H1 (cell line): ENCODE measurements around the gene NFIX. TPM values are rescaled to one million over a fixed set of nuclear protein-coding genes. Genes with fewer than 3 reads are reported as not detected.

Experiments
- BRCA1 ChIP-seq: IDR thresholded peaks from 2 replicates; pipeline ENCODE4 v1.6.1; 2012; ENCODE audit warnings: low read depth, low read length, improper control_type of control experiment
- CBX5 ChIP-seq: fragments of 300-800, 300-1000 bp; sonication (generic); IDR thresholded peaks from 2 replicates; pipeline ENCODE4 v1.7.1; 2016; ENCODE audit warnings: antibody characterized with exemption, low read length, low read depth
- CBX8 ChIP-seq: fragments of 300-800, 300-1000 bp; sonication (generic); IDR thresholded peaks from 2 replicates; pipeline ENCODE4 v1.7.1; 2016; ENCODE audit warnings: low read depth, low read length, borderline replicate concordance
- CEBPB ChIP-seq: IDR thresholded peaks from 2 replicates; pipeline ENCODE4 v1.6.1; 2012; ENCODE audit warnings: low read depth, low read length
- CREB1 ChIP-seq: IDR thresholded peaks from 2 replicates; pipeline ENCODE4 v1.6.1; 2012; ENCODE audit warnings: inconsistent platforms
- EGR1 ChIP-seq: IDR thresholded peaks from 2 replicates; pipeline ENCODE4 v1.6.1; 2011; ENCODE audit warnings: low read depth, low read length, borderline replicate concordance
- GABPA ChIP-seq: IDR thresholded peaks from 2 replicates; pipeline ENCODE4 v1.6.1; 2011; ENCODE audit warnings: mild to moderate bottlenecking, low read length, moderate library complexity, borderline replicate concordance; ENCODE audit not compliant: insufficient read depth
- HDAC2 ChIP-seq, 2 experiments: fragments of 300-600 bp in 1 of 2; sonication (generic) in 1 of 2; IDR thresholded peaks; 2 replicates each; pipeline ENCODE4 v1.6.1; 2011 to 2012; ENCODE audit warnings: low read depth in 2 of 2, low read length in 2 of 2, mild to moderate bottlenecking in 2 of 2, moderate library complexity in 2 of 2, borderline replicate concordance in 1 of 2, inconsistent platforms in 1 of 2
- JUND ChIP-seq: IDR thresholded peaks from 2 replicates; pipeline ENCODE4 v1.6.1; 2011; ENCODE audit warnings: mild to moderate bottlenecking, improper control_type of control experiment, low read length
- KDM1A ChIP-seq: fragments of 200-600, 300-600 bp; sonication (generic); IDR thresholded peaks from 2 replicates; pipeline ENCODE4 v1.7.1; 2016; ENCODE audit warnings: mild to moderate bottlenecking, low read length, borderline replicate concordance
- MAFK ChIP-seq: IDR thresholded peaks from 2 replicates; pipeline ENCODE4 v1.6.1; 2012; ENCODE audit warnings: low read depth, mild to moderate bottlenecking, improper control_type of control experiment, low read length
- NRF1 ChIP-seq: IDR thresholded peaks from 2 replicates; pipeline ENCODE4 v1.6.1; 2011; ENCODE audit warnings: mild to moderate bottlenecking, low read depth, low read length, improper control_type of control experiment
- PHF8 ChIP-seq: fragments of 200-600 bp; sonication (generic); conservative IDR thresholded peaks from 2 replicates; pipeline ENCODE4 v1.7.1; 2012; ENCODE audit warnings: low read depth, mild to moderate bottlenecking, inconsistent platforms, low read length, moderate library complexity
- POLR2A ChIP-seq, 2 experiments: IDR thresholded peaks; 1 replicate in 1 of 2; 2 replicates in 1 of 2; pipeline ENCODE4 v1.6.1; 2011; ENCODE audit warnings: low read depth in 2 of 2, low read length in 2 of 2, mild to moderate bottlenecking in 2 of 2; ENCODE audit errors: control extremely low read depth in 1 of 2
- SIN3A ChIP-seq, 2 experiments: IDR thresholded peaks in 1 of 2; conservative IDR thresholded peaks in 1 of 2; 2 replicates each; pipeline ENCODE4 v1.6.1; 2011 to 2012; ENCODE audit warnings: low read length in 2 of 2, improper control_type of control experiment in 1 of 2, low read depth in 1 of 2, mild to moderate bottlenecking in 1 of 2
- SIRT6 ChIP-seq: IDR thresholded peaks from one replicate; pipeline ENCODE4 v1.7.1; 2012; ENCODE audit warnings: low read length, inconsistent platforms
- SP4 ChIP-seq: IDR thresholded peaks from 2 replicates; pipeline ENCODE4 v1.6.1; 2012; ENCODE audit warnings: low read length, inconsistent platforms
- SRF ChIP-seq: IDR thresholded peaks from 2 replicates; pipeline ENCODE4 v1.6.1; 2011; ENCODE audit warnings: mild to moderate bottlenecking, low read depth, low read length, moderate library complexity
- TAF1 ChIP-seq: IDR thresholded peaks from 2 replicates; pipeline ENCODE4 v1.6.1; 2011; ENCODE audit warnings: mild to moderate bottlenecking, low read depth, low read length
- TBP ChIP-seq: IDR thresholded peaks from 2 replicates; pipeline ENCODE4 v1.6.1; 2011; ENCODE audit warnings: low read depth, low read length, improper control_type of control experiment
- TEAD4 ChIP-seq: IDR thresholded peaks from 2 replicates; pipeline ENCODE4 v1.6.1; 2012; ENCODE audit warnings: low read depth, low read length, inconsistent platforms, mixed read lengths
- polyA plus RNA-seq, 7 experiments: library from polyadenylated mRNA; depleted of rRNA in 3 of 7; stranded (reverse) in 5 of 7; unstranded in 2 of 7; fragments of >200 nt in 5 of 7; fragments of 200-250 nt in 2 of 7; gene quantifications; 1 replicate in 5 of 7; 2 replicates in 1 of 7; 4 replicates in 1 of 7; pipeline versions ENCODE4 v1.2.1 to v1.2.3, GENCODE V29; 2011 to 2013; ENCODE audit warnings: missing spikeins in 2 of 7, mixed read lengths in 2 of 7
- total RNA-seq: library from RNA; stranded (reverse); fragmentation: NEBNext Ultra II Directional; extraction: Animal tissue kit (Norgen Biotek cat#: 25700); gene quantifications from 2 replicates; pipeline ENCODE4 v1.2.1, GENCODE V29; 2021
- TF ChIP-seq, protein P1 (sequence below), 3 experiments: IDR thresholded peaks; 1 replicate in 2 of 3; 2 replicates in 1 of 3; pipeline versions ENCODE4 v1.5.1 to v1.6.1; 2011; ENCODE audit warnings: low read length in 3 of 3, mild to moderate bottlenecking in 3 of 3, inconsistent platforms in 2 of 3, low read depth in 1 of 3, moderate library complexity in 1 of 3; ENCODE audit not compliant: insufficient read depth in 1 of 3; ENCODE audit errors: control extremely low read depth in 1 of 3

NFIX gene
- total and polyA plus RNA-seq, 2 of the 8 experiments (the other 6 are each of a cell fraction or from before 2014, with no cell fraction given): 0.03 to 0.20 TPM

- TF ChIP-seq TBP (no peak), MAFK (no peak), NRF1 (no peak), CBX5 (no peak), PHF8 (peak; percentile 43), JUND (no peak), SP4 (no peak), KDM1A (peak; percentile 81; the same call in 1 of the 2 replicates), BRCA1 (no peak), TAF1 (peak; percentile 52; the same call in 1 of the 2 replicates), CEBPB (no peak), EGR1 (peak; percentile 98), GABPA (no peak), TEAD4 (no peak), HDAC2 (IDR thresholded peaks at IDR 0.05; ENCODE audit: borderline replicate concordance in 1 of 2, low read depth in 2 of 2, low read length in 2 of 2) (no peak), SIRT6 (no peak), CREB1 (no peak), SIN3A (conservative IDR thresholded peaks at IDR 0.05 in 1 of 2, IDR thresholded peaks at IDR 0.05 in 1 of 2; ENCODE audit: low read depth in 1 of 2, low read length in 2 of 2) (0 out of 4 replicates have a peak, but pooled peaks of 1 of the 2 experiments have one; percentile 67), POLR2A (IDR thresholded peaks at IDR 0.05; ENCODE audit: control extremely low read depth in 1 of 2, low read depth in 2 of 2, low read length in 2 of 2) (peak; percentile 62 to 64; a peak in 2 of 3 replicates), SRF (no peak), CBX8 (no peak)
- TF ChIP-seq, protein P1, sequence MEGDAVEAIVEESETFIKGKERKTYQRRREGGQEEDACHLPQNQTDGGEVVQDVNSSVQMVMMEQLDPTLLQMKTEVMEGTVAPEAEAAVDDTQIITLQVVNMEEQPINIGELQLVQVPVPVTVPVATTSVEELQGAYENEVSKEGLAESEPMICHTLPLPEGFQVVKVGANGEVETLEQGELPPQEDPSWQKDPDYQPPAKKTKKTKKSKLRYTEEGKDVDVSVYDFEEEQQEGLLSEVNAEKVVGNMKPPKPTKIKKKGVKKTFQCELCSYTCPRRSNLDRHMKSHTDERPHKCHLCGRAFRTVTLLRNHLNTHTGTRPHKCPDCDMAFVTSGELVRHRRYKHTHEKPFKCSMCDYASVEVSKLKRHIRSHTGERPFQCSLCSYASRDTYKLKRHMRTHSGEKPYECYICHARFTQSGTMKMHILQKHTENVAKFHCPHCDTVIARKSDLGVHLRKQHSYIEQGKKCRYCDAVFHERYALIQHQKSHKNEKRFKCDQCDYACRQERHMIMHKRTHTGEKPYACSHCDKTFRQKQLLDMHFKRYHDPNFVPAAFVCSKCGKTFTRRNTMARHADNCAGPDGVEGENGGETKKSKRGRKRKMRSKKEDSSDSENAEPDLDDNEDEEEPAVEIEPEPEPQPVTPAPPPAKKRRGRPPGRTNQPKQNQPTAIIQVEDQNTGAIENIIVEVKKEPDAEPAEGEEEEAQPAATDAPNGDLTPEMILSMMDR (IDR thresholded peaks at IDR 0.05; ENCODE audit: control extremely low read depth in 1 of 3, insufficient read depth in 1 of 3, low read depth in 1 of 3, low read length in 3 of 3): no peak
These were observed 123.3 kb downstream of the NFIX start (continued) for GRCh38 chr19:13118424-13119193.
